ENCODE data around the gene CCDC18. TPM values are rescaled to one million over a fixed set of nuclear protein-coding genes. Genes with fewer than 3 reads are reported as not detected.

Gene CCDC18
- total RNA-seq, 1 donor from 2014 or later, result 6.9 TPM

- Mint-ChIP-seq H3K27ac (ENCODE audit: unreplicated experiment) (no peak overlapping the region), H3K9me3 (ENCODE audit: unreplicated experiment) (no peaks in the 10 kb centered on the region), H3K4me1 (ENCODE audit: unreplicated experiment) (peaks cover 2% of the 10 kb centered on the region), H3K36me3 (ENCODE audit: unreplicated experiment) (peaks cover 24% of the 10 kb centered on the region), H3K27me3 (ENCODE audit: unreplicated experiment) (no peaks in the 10 kb centered on the region), H3K4me3 (ENCODE audit: unreplicated experiment) (no peak overlapping the region)
- no peak for DNase-seq (ENCODE audit: extremely low spot score, unreplicated experiment)
- no peak for TF ChIP-seq CTCF (IDR thresholded peaks at IDR 0.05)
Observed at GRCh38 chr1:93140106-93140505, 40.4 kb upstream of the CCDC18 start.

GRCh38 chr1:93142161-93142560 is 38.4 kb upstream of the CCDC18 start:
- H3K27ac Mint-ChIP-seq (ENCODE audit: unreplicated experiment), result no peak overlapping the region
- H3K36me3 Mint-ChIP-seq (ENCODE audit: unreplicated experiment), result peaks cover 15% of the 10 kb centered on the region
- H3K4me1 Mint-ChIP-seq (ENCODE audit: unreplicated experiment), result peaks cover 2% of the 10 kb centered on the region
- TF ChIP-seq CTCF (IDR thresholded peaks at IDR 0.05), result no peak
- H3K9me3 Mint-ChIP-seq (ENCODE audit: unreplicated experiment), result no peaks in the 10 kb centered on the region
- H3K4me3 Mint-ChIP-seq (ENCODE audit: unreplicated experiment), result no peak overlapping the region
- no peaks in the 10 kb centered on the region for H3K27me3 Mint-ChIP-seq (ENCODE audit: unreplicated experiment)
- DNase-seq (ENCODE audit: extremely low spot score, unreplicated experiment), result no peak

DNA sequence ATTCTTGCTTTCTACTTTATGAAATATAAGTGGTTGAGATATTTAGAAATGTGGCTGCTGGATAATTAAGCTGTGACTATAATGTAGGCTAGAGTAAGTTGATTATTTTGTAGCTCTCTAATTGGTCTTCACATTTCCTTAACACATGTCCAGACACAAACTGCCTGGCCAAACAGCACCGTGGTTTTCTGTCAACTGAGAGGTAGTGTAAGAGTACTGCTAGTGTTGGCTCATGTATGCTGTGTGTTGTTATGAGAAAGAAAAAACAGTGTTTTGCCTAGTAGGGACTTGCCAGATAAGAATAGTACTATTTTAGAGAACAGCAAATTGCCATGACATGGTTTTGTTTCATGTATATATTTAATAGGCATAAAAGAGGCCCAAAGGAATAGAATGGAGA is 37.4 kb upstream of the CCDC18 start:
- no peaks in the 10 kb centered on the region for H3K9me3 Mint-ChIP-seq (ENCODE audit: unreplicated experiment)
- DNase-seq (ENCODE audit: extremely low spot score, unreplicated experiment), result no peak

DNA sequence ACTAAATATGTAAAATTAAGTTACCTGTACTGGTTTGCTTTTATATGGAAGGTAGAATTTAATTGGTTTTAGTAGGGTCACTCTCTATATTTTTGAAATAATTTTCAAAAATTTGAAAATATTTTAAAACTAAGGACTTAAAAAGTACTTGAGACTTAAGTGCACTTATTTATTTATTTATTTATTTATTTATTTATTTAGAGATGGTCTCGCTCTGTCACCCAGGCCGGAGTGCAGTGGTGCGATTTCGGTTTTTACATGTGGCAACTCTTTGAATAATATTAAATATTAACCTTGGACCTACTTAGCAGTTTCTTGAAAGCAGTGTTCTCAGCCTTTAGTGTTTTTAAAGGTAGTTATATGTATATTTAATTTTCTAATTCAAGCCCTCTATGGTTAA is 36.8 kb upstream of the CCDC18 start:
- Mint-ChIP-seq H3K9me3 (ENCODE audit: unreplicated experiment) (no peaks in the 10 kb centered on the region), H3K36me3 (ENCODE audit: unreplicated experiment) (peaks cover 17% of the 10 kb centered on the region), H3K27ac (ENCODE audit: unreplicated experiment) (no peak overlapping the region), H3K4me3 (ENCODE audit: unreplicated experiment) (no peak overlapping the region), H3K4me1 (ENCODE audit: unreplicated experiment) (peaks cover 2% of the 10 kb centered on the region), H3K27me3 (ENCODE audit: unreplicated experiment) (no peaks in the 10 kb centered on the region)
- DNase-seq (ENCODE audit: extremely low spot score, unreplicated experiment), result no peak
- TF ChIP-seq CTCF (IDR thresholded peaks at IDR 0.05), result no peak

More for the DNA sequence above, 37.4 kb upstream of the CCDC18 start:
- TF ChIP-seq CTCF (IDR thresholded peaks at IDR 0.05), result no peak
- Mint-ChIP-seq H3K4me3 (ENCODE audit: unreplicated experiment) (no peak overlapping the region), H3K27me3 (ENCODE audit: unreplicated experiment) (no peaks in the 10 kb centered on the region), H3K27ac (ENCODE audit: unreplicated experiment) (no peak overlapping the region), H3K36me3 (ENCODE audit: unreplicated experiment) (peaks cover 16% of the 10 kb centered on the region), H3K4me1 (ENCODE audit: unreplicated experiment) (peaks cover 2% of the 10 kb centered on the region)

DNA sequence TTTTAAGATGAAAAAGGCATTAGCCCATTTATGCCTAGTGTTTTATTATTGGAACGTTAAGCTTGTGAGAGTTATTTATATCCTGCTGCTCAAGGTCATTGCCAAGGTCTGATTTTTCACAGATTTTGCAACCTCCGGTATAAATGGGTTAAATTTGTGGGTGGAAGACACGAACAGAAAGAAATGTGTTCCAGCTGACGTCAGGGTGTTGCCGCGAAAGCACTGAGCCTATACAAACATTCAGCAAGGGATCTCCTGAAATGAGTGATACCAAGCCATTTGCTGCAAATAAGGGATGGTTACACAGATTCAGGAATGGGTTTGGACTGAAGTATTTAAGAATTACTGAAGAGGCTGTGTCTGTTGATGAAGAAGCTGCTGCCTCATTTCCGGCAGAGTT is 32.5 kb upstream of the CCDC18 start:
- H3K36me3 Mint-ChIP-seq (ENCODE audit: unreplicated experiment), result peaks cover 19% of the 10 kb centered on the region
- no peak overlapping the region for H3K27ac Mint-ChIP-seq (ENCODE audit: unreplicated experiment)
- no peaks in the 10 kb centered on the region for H3K27me3 Mint-ChIP-seq (ENCODE audit: unreplicated experiment)
- no peak for TF ChIP-seq CTCF (IDR thresholded peaks at IDR 0.05)
- H3K9me3 Mint-ChIP-seq (ENCODE audit: unreplicated experiment), result no peaks in the 10 kb centered on the region
- H3K4me3 Mint-ChIP-seq (ENCODE audit: unreplicated experiment), result no peak overlapping the region
- DNase-seq (ENCODE audit: extremely low spot score, unreplicated experiment), result no peak
- no peaks in the 10 kb centered on the region for H3K4me1 Mint-ChIP-seq (ENCODE audit: unreplicated experiment)
